ENCODE measurements around the gene PPP2R2D. TPM values are rescaled to one million over a fixed set of nuclear protein-coding genes. Genes with fewer than 3 reads are reported as not detected.

PPP2R2D gene
- total and polyA plus RNA-seq, 4 donors, result 41.4 to 55.9 (median 53.1) TPM

DNA sequence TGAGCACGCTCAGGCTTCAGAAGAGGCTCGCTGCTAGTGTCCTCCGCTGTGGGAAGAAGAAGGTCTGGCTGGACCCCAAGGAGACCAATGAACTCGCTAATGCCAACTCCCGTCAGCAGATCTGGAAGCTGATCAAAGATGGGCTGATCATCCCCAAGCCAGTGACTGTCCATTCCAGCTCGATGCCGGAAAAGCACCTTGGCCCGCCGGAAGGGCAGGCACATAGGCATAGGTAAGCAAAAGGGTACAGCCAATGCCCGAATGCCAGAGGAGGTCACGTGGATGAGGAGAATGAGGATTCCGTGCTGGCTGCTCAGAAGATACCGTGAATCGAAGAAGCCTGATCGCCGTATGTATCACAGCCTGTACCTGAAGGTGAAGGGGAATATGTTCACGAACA, 5.7 kb upstream of the PPP2R2D start:
- no peak for DNase-seq (ENCODE audit: low read depth in 4 of 6, low spot score in 6 of 6)
- Histone ChIP-seq H3K27ac (ENCODE audit: low read depth, low read length) (no peak overlapping the region), H3K9me3 (ENCODE audit: control insufficient read depth, insufficient read depth, low read length) (no peaks in the 10 kb centered on the region), H3K4me3 (ENCODE audit: low read depth, low read length) (no peak overlapping the region), H3K27me3 (ENCODE audit: control insufficient read depth, insufficient read depth, low read length) (peaks cover 20% of the 10 kb centered on the region), H3K4me1 (ENCODE audit: control insufficient read depth, insufficient read depth, low read length) (peaks cover 5% of the 10 kb centered on the region), H3K36me3 (ENCODE audit: control insufficient read depth, insufficient read depth, low read length) (no peaks in the 10 kb centered on the region)
- WGBS (ENCODE audit: insufficient coverage), result 97% methylated on average over 17 of the region's 17 CpGs

DNA sequence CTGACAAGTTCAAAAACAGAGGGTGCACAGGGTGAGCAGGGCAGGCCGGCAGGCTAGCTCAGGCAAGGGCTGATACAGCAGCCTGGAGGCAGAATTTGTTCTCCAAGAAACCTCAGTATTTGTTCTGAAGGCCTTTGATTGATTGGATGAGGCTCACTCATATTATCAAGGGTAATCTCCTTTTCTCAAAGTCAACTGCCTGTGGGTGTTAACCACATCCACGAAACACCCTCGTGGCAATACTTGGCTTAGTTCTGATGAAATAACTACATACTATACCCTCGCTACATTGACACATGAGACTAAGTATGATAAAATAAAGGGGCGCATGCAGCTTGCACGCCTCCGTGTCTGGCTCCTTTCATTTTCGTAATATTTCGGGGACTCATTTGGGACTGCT, 4.4 kb upstream of the PPP2R2D start:
- peaks cover 20% of the 10 kb centered on the region for H3K27me3 ChIP-seq (ENCODE audit: control insufficient read depth, insufficient read depth, low read length)

DNA sequence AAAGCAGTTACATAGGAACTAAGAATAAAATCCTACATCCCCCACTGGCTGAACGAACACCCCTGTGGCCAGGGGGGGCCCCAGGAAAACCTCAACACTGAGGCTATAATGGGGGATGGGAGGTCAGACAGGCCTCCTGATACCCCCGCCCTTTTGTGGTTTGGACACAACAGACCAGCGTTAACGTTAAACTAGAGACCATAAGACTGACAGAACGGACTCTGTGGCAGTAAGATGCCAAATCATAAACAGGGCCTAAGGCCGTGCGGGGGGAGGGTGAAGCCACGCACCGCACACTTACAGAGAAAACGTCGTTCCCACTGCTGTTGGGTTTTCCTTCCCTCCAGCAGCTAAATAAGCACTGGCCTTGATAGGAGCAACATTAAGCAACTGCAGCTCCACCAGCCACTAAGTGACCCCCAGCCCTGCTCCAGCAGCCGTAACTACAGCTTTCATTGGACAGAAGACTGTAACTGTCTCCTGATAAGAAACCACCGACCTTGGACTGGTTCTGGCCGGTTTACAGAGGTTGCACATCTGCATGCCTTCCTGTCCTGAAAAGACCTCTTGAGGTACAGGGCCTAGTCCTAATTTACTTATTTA, 3.4 kb upstream of the PPP2R2D start:
- no peak for DNase-seq (ENCODE audit: low read depth in 4 of 6, low spot score in 6 of 6)
- Histone ChIP-seq H3K27ac (ENCODE audit: low read depth, low read length) (no peak overlapping the region), H3K36me3 (ENCODE audit: control insufficient read depth, insufficient read depth, low read length) (no peaks in the 10 kb centered on the region), H3K27me3 (ENCODE audit: control insufficient read depth, insufficient read depth, low read length) (peaks cover 16% of the 10 kb centered on the region), H3K9me3 (ENCODE audit: control insufficient read depth, insufficient read depth, low read length) (no peaks in the 10 kb centered on the region), H3K4me3 (ENCODE audit: low read depth, low read length) (no peak overlapping the region), H3K4me1 (ENCODE audit: control insufficient read depth, insufficient read depth, low read length) (peaks cover 15% of the 10 kb centered on the region)
- 60% methylated on average over 12 of the region's 14 CpGs for WGBS (ENCODE audit: insufficient coverage)

More for the DNA sequence above, 4.4 kb upstream of the PPP2R2D start:
- Histone ChIP-seq H3K27ac (ENCODE audit: low read depth, low read length) (no peak overlapping the region), H3K9me3 (ENCODE audit: control insufficient read depth, insufficient read depth, low read length) (no peaks in the 10 kb centered on the region), H3K36me3 (ENCODE audit: control insufficient read depth, insufficient read depth, low read length) (no peaks in the 10 kb centered on the region), H3K4me1 (ENCODE audit: control insufficient read depth, insufficient read depth, low read length) (peaks cover 7% of the 10 kb centered on the region), H3K4me3 (ENCODE audit: low read depth, low read length) (no peak overlapping the region)
- 100% methylated on average over 1 of the region's 9 CpGs for WGBS (ENCODE audit: insufficient coverage)
- no peak for DNase-seq (ENCODE audit: low read depth in 4 of 6, low spot score in 6 of 6)

DNA sequence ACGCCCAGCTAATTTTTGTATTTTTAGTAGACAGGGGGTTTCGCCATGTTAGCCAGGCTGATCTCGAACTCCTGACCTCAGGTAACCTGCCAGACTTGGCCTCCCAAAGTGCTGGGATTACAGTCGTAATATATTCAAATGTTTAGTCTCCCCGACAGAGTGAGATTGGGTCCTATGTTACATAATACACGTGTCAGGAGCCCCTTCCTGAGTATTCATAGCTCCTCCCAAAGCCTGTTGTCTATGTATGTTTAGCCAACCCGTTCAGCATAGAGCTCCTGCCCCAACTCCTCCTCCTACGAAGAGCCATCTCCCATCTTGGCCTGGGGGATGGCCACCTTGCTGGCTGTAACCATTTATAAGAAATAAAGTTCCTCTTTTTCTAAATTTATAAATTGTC, 2.7 kb upstream of the PPP2R2D start:
- WGBS (ENCODE audit: insufficient coverage), result 76% methylated on average over 6 of the region's 8 CpGs
- peaks cover 16% of the 10 kb centered on the region for H3K27me3 ChIP-seq (ENCODE audit: control insufficient read depth, insufficient read depth, low read length)
- no peak overlapping the region for H3K27ac ChIP-seq (ENCODE audit: low read depth, low read length)
- no peak for DNase-seq (ENCODE audit: low read depth in 4 of 6, low spot score in 6 of 6)
- no peaks in the 10 kb centered on the region for H3K9me3 ChIP-seq (ENCODE audit: control insufficient read depth, insufficient read depth, low read length)
- peaks cover 2% of the 10 kb centered on the region for H3K36me3 ChIP-seq (ENCODE audit: control insufficient read depth, insufficient read depth, low read length)
- no peak overlapping the region for H3K4me3 ChIP-seq (ENCODE audit: low read depth, low read length)
- H3K4me1 ChIP-seq (ENCODE audit: control insufficient read depth, insufficient read depth, low read length), result peaks cover 21% of the 10 kb centered on the region

DNA sequence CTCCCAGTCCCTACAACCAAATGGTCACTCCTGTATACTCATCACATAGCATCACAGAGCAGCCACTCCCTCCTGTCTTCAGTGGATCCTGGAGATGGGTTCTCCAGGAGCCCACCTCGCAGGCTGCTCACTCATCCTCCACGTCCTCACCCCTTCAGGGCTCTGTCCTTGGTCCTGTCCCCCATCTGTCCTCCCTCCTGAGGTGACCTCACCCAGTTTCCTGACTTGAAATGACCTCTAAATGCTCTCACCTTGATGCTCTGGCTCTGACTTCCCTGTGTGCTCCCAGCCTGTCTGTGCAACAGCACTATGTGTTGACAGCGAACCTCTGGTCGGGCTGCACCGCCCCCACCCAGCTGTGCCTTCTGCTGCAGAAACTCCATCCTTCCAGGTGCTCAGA, 2.1 kb upstream of the PPP2R2D start:
- Histone ChIP-seq H3K9me3 (ENCODE audit: control insufficient read depth, insufficient read depth, low read length) (no peaks in the 10 kb centered on the region), H3K27ac (ENCODE audit: low read depth, low read length) (no peak overlapping the region), H3K4me3 (ENCODE audit: low read depth, low read length) (no peak overlapping the region), H3K36me3 (ENCODE audit: control insufficient read depth, insufficient read depth, low read length) (peaks cover 2% of the 10 kb centered on the region), H3K4me1 (ENCODE audit: control insufficient read depth, insufficient read depth, low read length) (peaks cover 23% of the 10 kb centered on the region), H3K27me3 (ENCODE audit: control insufficient read depth, insufficient read depth, low read length) (peaks cover 16% of the 10 kb centered on the region)
- 58% methylated on average over 5 of the region's 5 CpGs for WGBS (ENCODE audit: insufficient coverage)
- DNase-seq (ENCODE audit: low read depth in 4 of 6, low spot score in 6 of 6), result no peak

DNA sequence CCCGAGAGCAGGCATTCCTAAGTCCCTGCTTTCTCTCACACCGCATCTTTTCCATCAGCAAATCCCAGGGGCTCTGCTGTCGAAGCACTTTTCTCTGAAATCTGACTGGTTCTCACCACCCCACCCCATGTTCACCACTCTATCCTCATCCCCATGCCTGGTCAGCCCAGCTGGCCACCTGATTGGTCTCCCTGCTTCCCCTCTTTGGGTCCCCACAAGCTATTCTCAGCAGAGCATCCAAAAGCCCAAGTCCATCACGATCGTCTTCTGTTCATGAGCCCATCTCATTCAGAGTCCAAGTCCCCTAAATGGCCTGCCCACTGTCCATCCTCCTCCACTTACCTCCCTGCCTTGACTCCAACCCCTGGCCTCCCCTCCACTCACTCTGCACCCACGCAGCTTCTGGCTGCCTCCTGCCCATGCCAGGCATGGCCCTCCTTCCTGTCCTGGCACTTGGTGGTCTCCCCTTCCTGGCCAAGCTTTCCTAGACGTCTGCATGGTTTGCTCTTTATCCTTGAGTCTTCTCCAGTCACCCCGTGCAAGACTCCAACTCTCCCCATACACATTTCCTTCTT, 1.6 kb upstream of the PPP2R2D start:
- H3K4me3 ChIP-seq (ENCODE audit: low read depth, low read length), result no peak overlapping the region
- 72% methylated on average over 8 of the region's 8 CpGs for WGBS (ENCODE audit: insufficient coverage)

DNA sequence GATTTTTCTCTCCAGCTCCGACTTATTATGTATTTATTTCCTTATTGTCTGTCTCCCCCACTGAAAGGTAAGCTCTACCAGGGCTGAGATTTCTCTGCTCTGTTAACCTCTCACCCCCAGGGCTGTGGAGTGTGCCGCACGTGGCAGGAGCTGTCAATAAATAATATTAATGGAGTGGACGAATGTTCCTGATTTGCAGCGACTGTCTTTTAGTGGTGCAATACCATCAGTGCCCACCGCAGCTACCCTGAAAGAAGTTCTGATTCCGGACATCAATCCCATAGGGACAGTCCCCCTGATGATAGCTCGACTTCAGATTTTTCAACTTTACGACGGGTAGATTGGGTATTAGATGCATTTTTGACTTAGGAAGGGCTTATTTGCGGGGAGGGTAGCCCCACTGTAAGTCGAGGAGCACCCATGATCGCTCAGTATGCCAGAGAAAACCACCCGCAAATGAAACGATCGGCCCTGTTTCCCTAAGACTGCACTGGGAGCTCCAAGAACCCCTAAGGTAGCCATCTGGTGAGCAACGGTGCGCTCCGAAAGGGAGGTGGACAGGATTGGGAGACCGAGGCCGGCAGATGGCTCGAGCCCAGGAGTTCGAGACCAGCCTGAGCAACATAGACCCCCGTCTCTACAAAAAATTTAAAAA, 986 bp upstream of the PPP2R2D start:
- no peak overlapping the region for H3K27ac ChIP-seq (ENCODE audit: low read depth, low read length)
- peak overlapping the region; percentile 77 for H3K4me3 ChIP-seq (ENCODE audit: low read depth, low read length)
- 26% methylated on average over 17 of the region's 24 CpGs for WGBS (ENCODE audit: insufficient coverage)
- H3K4me1 ChIP-seq (ENCODE audit: control insufficient read depth, insufficient read depth, low read length), result peaks cover 23% of the 10 kb centered on the region
- no peak for DNase-seq (ENCODE audit: low read depth in 4 of 6, low spot score in 6 of 6)
- H3K27me3 ChIP-seq (ENCODE audit: control insufficient read depth, insufficient read depth, low read length), result peaks cover 16% of the 10 kb centered on the region
- H3K9me3 ChIP-seq (ENCODE audit: control insufficient read depth, insufficient read depth, low read length), result no peaks in the 10 kb centered on the region
- peaks cover 2% of the 10 kb centered on the region for H3K36me3 ChIP-seq (ENCODE audit: control insufficient read depth, insufficient read depth, low read length)

More for the DNA sequence above, 1.6 kb upstream of the PPP2R2D start:
- Histone ChIP-seq H3K36me3 (ENCODE audit: control insufficient read depth, insufficient read depth, low read length) (peaks cover 2% of the 10 kb centered on the region), H3K9me3 (ENCODE audit: control insufficient read depth, insufficient read depth, low read length) (no peaks in the 10 kb centered on the region), H3K4me1 (ENCODE audit: control insufficient read depth, insufficient read depth, low read length) (peaks cover 23% of the 10 kb centered on the region), H3K27ac (ENCODE audit: low read depth, low read length) (no peak overlapping the region), H3K27me3 (ENCODE audit: control insufficient read depth, insufficient read depth, low read length) (peaks cover 16% of the 10 kb centered on the region)
- no peak for DNase-seq (ENCODE audit: low read depth in 4 of 6, low spot score in 6 of 6)

DNA sequence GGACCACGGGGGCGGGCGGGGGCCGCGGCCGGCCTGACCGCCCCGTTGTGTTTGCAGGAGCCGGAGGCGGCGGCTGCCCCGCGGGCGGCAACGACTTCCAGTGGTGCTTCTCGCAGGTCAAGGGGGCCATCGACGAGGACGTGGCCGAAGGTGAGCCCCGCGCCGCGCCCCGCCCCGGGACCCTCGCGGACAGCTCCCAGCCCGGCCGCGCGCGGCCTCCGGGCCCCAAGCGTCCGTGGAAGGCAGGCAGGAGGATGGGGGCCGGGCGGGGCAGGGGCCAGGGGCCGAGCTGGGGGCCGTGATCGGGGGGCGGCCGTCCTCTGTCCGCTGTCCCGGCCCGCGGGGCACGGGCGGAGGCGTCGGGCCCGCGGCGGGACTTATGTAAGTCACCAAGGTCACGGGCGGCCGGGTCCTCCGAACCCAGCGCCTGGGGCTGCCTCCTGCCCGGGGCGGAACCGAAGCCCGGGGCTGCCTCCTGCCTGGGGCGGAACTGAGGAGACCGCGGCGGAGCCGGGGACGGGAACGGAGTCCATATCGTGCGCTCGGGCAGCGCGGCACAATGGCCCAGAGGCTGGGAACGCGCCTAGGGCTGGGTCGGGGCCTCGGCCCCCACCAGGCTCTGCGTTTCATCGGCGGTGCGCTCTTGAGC, 497 bp downstream of the PPP2R2D start:
- H3K27ac ChIP-seq (ENCODE audit: low read depth, low read length), result peak overlapping the region; percentile 47
- peak in 2 of 6 donors; percentile 39 to 56 for DNase-seq (ENCODE audit: low read depth in 4 of 6, low spot score in 6 of 6)

DNA sequence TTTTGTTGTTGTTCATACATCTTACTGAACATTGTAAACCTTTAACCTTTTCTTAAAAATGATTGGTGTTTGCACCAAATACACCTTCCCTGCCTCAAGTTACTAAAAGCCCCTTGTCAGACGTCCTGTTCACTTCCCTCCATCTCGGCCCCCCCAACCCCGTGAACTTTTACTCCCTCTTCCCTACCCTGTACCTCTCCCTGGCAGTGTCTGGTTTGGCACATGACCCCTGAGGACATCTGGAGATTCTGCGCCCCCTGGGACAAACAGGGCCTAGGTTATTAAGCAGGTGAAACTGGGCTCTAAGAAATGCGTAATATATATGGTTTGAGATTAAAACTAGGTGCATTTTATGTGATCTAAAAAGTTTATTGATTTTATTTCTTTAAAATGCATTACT, 1.4 kb downstream of the PPP2R2D start:
- H3K4me3 ChIP-seq (ENCODE audit: low read depth, low read length), result no peak overlapping the region
- H3K4me1 ChIP-seq (ENCODE audit: control insufficient read depth, insufficient read depth, low read length), result peaks cover 23% of the 10 kb centered on the region
- peaks cover 16% of the 10 kb centered on the region for H3K27me3 ChIP-seq (ENCODE audit: control insufficient read depth, insufficient read depth, low read length)
- H3K27ac ChIP-seq (ENCODE audit: low read depth, low read length), result no peak overlapping the region
- no peak for DNase-seq (ENCODE audit: low read depth in 4 of 6, low spot score in 6 of 6)
- peaks cover 6% of the 10 kb centered on the region for H3K36me3 ChIP-seq (ENCODE audit: control insufficient read depth, insufficient read depth, low read length)
- no peaks in the 10 kb centered on the region for H3K9me3 ChIP-seq (ENCODE audit: control insufficient read depth, insufficient read depth, low read length)
- WGBS (ENCODE audit: insufficient coverage), result 33% methylated on average over 2 of the region's 5 CpGs

More for the DNA sequence above, 497 bp downstream of the PPP2R2D start:
- Histone ChIP-seq H3K9me3 (ENCODE audit: control insufficient read depth, insufficient read depth, low read length) (no peaks in the 10 kb centered on the region), H3K4me3 (ENCODE audit: low read depth, low read length) (peak overlapping the region; percentile 49), H3K36me3 (ENCODE audit: control insufficient read depth, insufficient read depth, low read length) (peaks cover 6% of the 10 kb centered on the region), H3K27me3 (ENCODE audit: control insufficient read depth, insufficient read depth, low read length) (peaks cover 16% of the 10 kb centered on the region), H3K4me1 (ENCODE audit: control insufficient read depth, insufficient read depth, low read length) (peaks cover 23% of the 10 kb centered on the region)
- under 1% methylated on average over 83 of the region's 83 CpGs for WGBS (ENCODE audit: insufficient coverage)
